HCT116 (cell line): Measurements from ENCODE around the gene COL5A1. TPM values are rescaled to one million over a fixed set of nuclear protein-coding genes. Genes with fewer than 3 reads are reported as not detected.

Experiments
- ATAC-seq: fragments of 200-7000 bp; cut with Tn5 transposase; 2 replicates; pipeline ENCODE4 v1.9.1; 2020; ENCODE audit warnings: mild to moderate bottlenecking, moderate library complexity
- BruUV-seq: library from RNA; stranded (reverse); fragments of 400-500 nt; replicated peaks from 2 replicates; lab custom pipeline; 2021; lab: Mats Ljungman, UMichigan
- CTCF ChIA-PET: fragments of 300-600 bp; sonication (Branson Sonifier 250); formaldehyde crosslinking; loops from one replicate; lab custom pipeline; 2021; ENCODE audit warnings: antibody characterized with exemption; lab: Charles Lee
- POLR2A ChIA-PET: fragments of 300-600, 350-600 bp; sonication (Branson Sonifier 250); formaldehyde crosslinking; loops from one replicate; lab custom pipeline; 2021; ENCODE audit warnings: antibody characterized with exemption; lab: Charles Lee
- RAD21 ChIA-PET, 2 experiments: fragments of 300-600 bp; sonication (Branson Sonifier 250); formaldehyde crosslinking; loops; one replicate each; lab custom pipeline; 2023; ENCODE audit warnings: low total read pairs in 2 of 2; ENCODE audit not compliant: uncharacterized antibody in 2 of 2, unreplicated experiment in 2 of 2, low non-redundant PET in 1 of 2; lab: Charles Lee
- DNase-seq: peaks from one replicate; pipeline ENCODE4 v3.0.0-alpha.2; 2010; ENCODE audit warnings: low read depth, low spot score
- H2AFZ ChIP-seq: fragments of 200-600 bp; shearing (Covaris generic), sonication (generic); 2 replicates; pipeline ENCODE4 v1.6.1; 2017; ENCODE audit warnings: low read depth, mixed run types, mixed read lengths, antibody characterized with exemption, low read length; ENCODE audit not compliant: poor library complexity, severe bottlenecking
- H3K27ac ChIP-seq: 2 replicates; pipeline ENCODE4 v1.5.1; 2012; ENCODE audit warnings: low read depth, low read length
- H3K27me3 ChIP-seq: fragments of 200-600 bp; sonication (generic); 2 replicates; pipeline ENCODE4 v1.6.1; 2016; ENCODE audit warnings: mixed run types, low read length, mixed read lengths; ENCODE audit not compliant: insufficient read depth
- H3K36me3 ChIP-seq, 2 experiments: fragments of 200-500 bp in 1 of 2; fragments of 200-600 bp in 1 of 2; sonication (Bioruptor generic) in 1 of 2; sonication (generic) in 1 of 2; 2 replicates each; pipeline versions ENCODE4 v1.5.1 to v1.6.1; 2014 to 2016; ENCODE audit warnings: low read length in 2 of 2, inconsistent platforms in 1 of 2, mixed read lengths in 1 of 2, mixed run types in 1 of 2; ENCODE audit not compliant: insufficient read depth in 2 of 2, control insufficient read depth in 1 of 2
- H3K4me1 ChIP-seq, 2 experiments: fragments of 200-600 bp in 1 of 2; sonication (generic) in 1 of 2; 2 replicates each; pipeline versions ENCODE4 v1.5.1 to v1.6.1; 2012 to 2017; ENCODE audit warnings: low read length in 2 of 2, inconsistent platforms in 1 of 2, mild to moderate bottlenecking in 1 of 2, mixed read lengths in 1 of 2, mixed run types in 1 of 2, moderate library complexity in 1 of 2; ENCODE audit not compliant: insufficient read depth in 2 of 2, control insufficient read depth in 1 of 2
- H3K4me2 ChIP-seq: fragments of 200-600 bp; sonication (generic); 2 replicates; pipeline ENCODE4 v1.6.1; 2017; ENCODE audit warnings: mixed run types, low read length, mixed read lengths
- H3K4me3 ChIP-seq, 2 experiments: fragments of 200-600 bp in 1 of 2; sonication (generic) in 1 of 2; replicated peaks in 1 of 2; 2 replicates each; pipeline ENCODE4 v1.5.1; 2011 to 2016; ENCODE audit warnings: low read length in 2 of 2, control low read depth in 1 of 2, low read depth in 1 of 2, mild to moderate bottlenecking in 1 of 2, mixed read lengths in 1 of 2, mixed run types in 1 of 2
- H3K79me2 ChIP-seq: fragments of 200-600 bp; sonication (generic); 2 replicates; pipeline ENCODE4 v1.6.1; 2017; ENCODE audit warnings: mild to moderate bottlenecking, mixed run types, low read length, moderate library complexity, mixed read lengths; ENCODE audit not compliant: insufficient read depth
- H3K9ac ChIP-seq: fragments of 200-600 bp; sonication (generic); 2 replicates; pipeline ENCODE4 v1.6.1; 2016; ENCODE audit warnings: low read length, mixed read lengths
- H3K9me2 ChIP-seq: fragments of 200-600 bp; sonication (generic), shearing (Covaris generic); 2 replicates; pipeline ENCODE4 v1.6.1; 2017; ENCODE audit warnings: mixed run types, mild to moderate bottlenecking, moderate library complexity; ENCODE audit not compliant: insufficient read depth
- H3K9me3 ChIP-seq, 2 experiments: fragments of 200-500 bp in 1 of 2; fragments of 200-600 bp in 1 of 2; sonication (Bioruptor generic) in 1 of 2; sonication (generic) in 1 of 2; 2 replicates each; pipeline ENCODE4 v1.6.1; 2014 to 2017; ENCODE audit warnings: low read length in 2 of 2, mixed read lengths in 2 of 2, inconsistent platforms in 1 of 2, low read depth in 1 of 2, mild to moderate bottlenecking in 1 of 2, mixed run types in 1 of 2, moderate library complexity in 1 of 2; ENCODE audit not compliant: control insufficient read depth in 1 of 2, insufficient read depth in 1 of 2
- H4K20me1 ChIP-seq: fragments of 200-600 bp; sonication (generic), shearing (Covaris generic); 2 replicates; pipeline ENCODE4 v1.6.1; 2017; ENCODE audit warnings: mixed run types, mild to moderate bottlenecking, moderate library complexity; ENCODE audit not compliant: insufficient read depth
- ATF3 ChIP-seq: IDR thresholded peaks from 2 replicates; pipeline ENCODE4 v1.6.1; 2012
- CBX3 ChIP-seq: IDR thresholded peaks from 2 replicates; pipeline ENCODE4 v1.6.1; 2012; ENCODE audit warnings: low read depth
- CEBPB ChIP-seq: IDR thresholded peaks from 2 replicates; pipeline ENCODE4 v1.6.1; 2012; ENCODE audit warnings: low read depth
- EGR1 ChIP-seq: IDR thresholded peaks from 2 replicates; pipeline ENCODE4 v1.6.1; 2012; ENCODE audit warnings: low read depth
- ELF1 ChIP-seq: IDR thresholded peaks from 2 replicates; pipeline ENCODE4 v1.6.1; 2012; ENCODE audit warnings: low read depth, borderline replicate concordance
- EZH2phosphoT487 ChIP-seq: fragments of 200-600 bp; IDR thresholded peaks from 2 replicates; pipeline ENCODE4 v1.6.1; 2018; ENCODE audit warnings: antibody characterized with exemption, borderline replicate concordance
- FOSL1 ChIP-seq: IDR thresholded peaks from 2 replicates; pipeline ENCODE4 v1.6.1; 2012; ENCODE audit warnings: low read depth
- JUND ChIP-seq: IDR thresholded peaks from 2 replicates; pipeline ENCODE4 v1.6.1; 2012
- MAX ChIP-seq: IDR thresholded peaks from 2 replicates; pipeline ENCODE4 v1.6.1; 2012
- POLR2A ChIP-seq: IDR thresholded peaks from 2 replicates; pipeline ENCODE4 v1.7.0; 2011; ENCODE audit warnings: borderline replicate concordance; ENCODE audit not compliant: insufficient read depth, insufficient read length; ENCODE audit errors: extremely low read depth
- REST ChIP-seq: IDR thresholded peaks from 2 replicates; pipeline ENCODE4 v1.6.1; 2012; ENCODE audit warnings: low read depth
- SIN3A ChIP-seq: IDR thresholded peaks from 2 replicates; pipeline ENCODE4 v1.6.1; 2012; ENCODE audit warnings: low read depth
- SP1 ChIP-seq: IDR thresholded peaks from 2 replicates; pipeline ENCODE4 v1.6.1; 2012; ENCODE audit warnings: low read depth
- YY1 ChIP-seq: IDR thresholded peaks from 2 replicates; pipeline ENCODE4 v1.6.1; 2011; ENCODE audit warnings: low read length, low read depth, moderate library complexity, mild to moderate bottlenecking; ENCODE audit not compliant: insufficient replicate concordance; ENCODE audit errors: extremely low read depth
- ZBTB33 ChIP-seq: IDR thresholded peaks from 2 replicates; pipeline ENCODE4 v1.6.1; 2011; ENCODE audit warnings: mild to moderate bottlenecking, low read length, moderate library complexity; ENCODE audit not compliant: insufficient replicate concordance; ENCODE audit errors: extremely low read depth
- ZNF274 ChIP-seq: fragments of 200-500 bp; sonication (Bioruptor generic); IDR thresholded peaks from 2 replicates; pipeline ENCODE4 v1.6.1; 2014; ENCODE audit warnings: mild to moderate bottlenecking, low read depth, low read length, inconsistent platforms
- intact Hi-C: fragments of 100-400 bp; cut with micrococcal nuclease; formaldehyde crosslinking; loops from 2 replicates; pipeline ENCODE4 v1.10.0; 2022
- total RNA-seq: library from RNA; stranded (reverse); gene quantifications from one replicate; pipeline ENCODE4 v1.2.1, GENCODE V29; 2021; ENCODE audit not compliant: unreplicated experiment

COL5A1 gene
- total RNA-seq, 1 experiment from 2014 or later = 0.30 TPM

- Histone ChIP-seq H3K4me2 (no peak overlapping the region), H3K79me2 (no peaks in the 10 kb centered on the region), H3K36me3 (no peaks in the 10 kb centered on the region), H2AFZ (no peak overlapping the region), H3K9me3 (no peaks in the 10 kb centered on the region), H3K9me2 (no peaks in the 10 kb centered on the region), H3K27ac (no peak overlapping the region), H3K9ac (no peak overlapping the region), H3K27me3 (peaks cover 4% of the 10 kb centered on the region; the same call in 1 of the 2 replicates), H3K4me3 (no peak overlapping the region), H4K20me1 (no peaks in the 10 kb centered on the region), H3K4me1 (peaks cover 0 to 15% of the 10 kb centered on the region in 2 experiments; a peak in 2 of 4 replicates)
- no TSS peak for BruUV-seq
- no peak for TF ChIP-seq ZBTB33
- no peak for TF ChIP-seq ZNF274
- TF ChIP-seq ELF1 = no peak
- TF ChIP-seq SIN3A = no peak
- DNase-seq = no peak
- POLR2A ChIA-PET = no interaction called here
- intact Hi-C loops = no loop called here
- CTCF ChIA-PET = no interaction called here
- RAD21 ChIA-PET = no interaction called here
- no peak for ATAC-seq
These were observed 20.0 kb upstream of the COL5A1 start for GRCh38 chr9:134621558-134622110.

DNA sequence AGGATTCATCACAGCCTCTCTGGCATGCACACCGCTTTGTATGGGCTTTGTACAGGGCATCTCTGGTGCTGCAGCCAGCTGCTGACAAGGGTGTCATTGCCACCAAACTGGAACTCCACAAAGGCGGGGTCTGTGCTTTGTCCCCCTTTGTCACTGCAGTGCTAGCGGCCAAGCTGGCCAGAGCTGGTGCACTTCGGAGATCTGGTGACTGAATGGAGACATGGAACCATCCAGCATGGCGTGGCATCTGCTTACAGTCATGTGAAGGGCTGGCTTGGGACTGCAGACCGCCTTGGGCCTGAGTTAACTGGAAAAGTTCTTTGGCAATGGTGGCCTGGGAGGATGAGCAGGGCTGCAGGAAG lies 18.7 kb upstream of the COL5A1 start:
- Histone ChIP-seq H3K9ac (no peak overlapping the region), H3K36me3 (no peaks in the 10 kb centered on the region), H3K4me3 (no peak overlapping the region), H2AFZ (no peak overlapping the region), H3K4me2 (no peak overlapping the region), H3K79me2 (no peaks in the 10 kb centered on the region), H3K9me2 (no peaks in the 10 kb centered on the region), H3K4me1 (peaks cover 0 to 15% of the 10 kb centered on the region in 2 experiments; a peak in 2 of 4 replicates), H3K27me3 (peaks cover 4% of the 10 kb centered on the region; the same call in 1 of the 2 replicates), H4K20me1 (no peaks in the 10 kb centered on the region), H3K9me3 (no peaks in the 10 kb centered on the region), H3K27ac (no peak overlapping the region)
- DNase-seq (no peak), ATAC-seq (no peak)
- intact Hi-C loops = no loop called here
- BruUV-seq = no TSS peak
- TF ChIP-seq ATF3 (no peak), CBX3 (no peak), SIN3A (no peak), EGR1 (no peak), CEBPB (no peak), SP1 (no peak), YY1 (no peak), POLR2A (no peak), FOSL1 (no peak), REST (no peak), ZNF274 (no peak), JUND (no peak), MAX (no peak), EZH2phosphoT487 (no peak)
- ChIA-PET RAD21 (no interaction called here), POLR2A (no interaction called here), CTCF (no interaction called here)
